RWPE1 (cell line): ENCODE results near the gene GRIN2A.

Experiments
- CTCF ChIA-PET: fragments of 350-600 bp; sonication (Branson Sonifier 250); formaldehyde crosslinking; extraction: SDS; loops from one replicate; lab custom pipeline; 2021; lab: Yijun Ruan, JAX
- POLR2A ChIA-PET: fragments of 400-600 bp; formaldehyde crosslinking; extraction: SDS; loops from one replicate; lab custom pipeline; 2020; ENCODE audit warnings: antibody characterized with exemption; ENCODE audit not compliant: low non-redundant PET; lab: Yijun Ruan, JAX
- DNase-seq: peaks from one replicate; pipeline ENCODE4 v3.0.0; 2012; ENCODE audit warnings: low spot score
- H3K27ac ChIP-seq: fragments of 450-650 bp; 2 replicates; pipeline ENCODE4 v1.5.1; 2017
- CTCF ChIP-seq: fragments of 450-650 bp; conservative IDR thresholded peaks from 2 replicates; pipeline ENCODE4 v1.5.1; 2017; ENCODE audit warnings: low read depth, mild to moderate bottlenecking

Gene GRIN2A

DNA sequence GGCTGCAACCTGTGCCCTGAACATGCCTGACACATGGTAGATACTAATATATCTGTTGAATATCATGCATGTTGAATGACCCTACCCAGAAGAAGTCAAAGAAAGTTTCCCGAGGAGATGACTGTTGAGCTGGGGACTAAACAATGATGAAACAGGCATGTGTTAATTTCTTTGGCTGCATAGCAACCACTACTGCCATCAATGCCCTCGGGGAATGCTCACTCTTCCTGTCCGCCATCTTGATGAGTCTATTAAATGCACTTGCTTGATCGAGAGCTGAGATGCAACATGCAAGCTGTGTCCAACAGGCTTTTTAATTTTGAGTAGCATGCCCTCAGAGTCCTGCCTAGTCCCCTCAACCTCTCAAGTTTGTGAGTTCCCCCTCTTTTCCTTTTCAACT lies 31.3 kb downstream of the GRIN2A start:
- DNase-seq, result no peak
- no peak for TF ChIP-seq CTCF
- H3K27ac ChIP-seq, result no peak overlapping the region
- POLR2A ChIA-PET, result no interaction called here
- CTCF ChIA-PET, result no interaction called here

DNA sequence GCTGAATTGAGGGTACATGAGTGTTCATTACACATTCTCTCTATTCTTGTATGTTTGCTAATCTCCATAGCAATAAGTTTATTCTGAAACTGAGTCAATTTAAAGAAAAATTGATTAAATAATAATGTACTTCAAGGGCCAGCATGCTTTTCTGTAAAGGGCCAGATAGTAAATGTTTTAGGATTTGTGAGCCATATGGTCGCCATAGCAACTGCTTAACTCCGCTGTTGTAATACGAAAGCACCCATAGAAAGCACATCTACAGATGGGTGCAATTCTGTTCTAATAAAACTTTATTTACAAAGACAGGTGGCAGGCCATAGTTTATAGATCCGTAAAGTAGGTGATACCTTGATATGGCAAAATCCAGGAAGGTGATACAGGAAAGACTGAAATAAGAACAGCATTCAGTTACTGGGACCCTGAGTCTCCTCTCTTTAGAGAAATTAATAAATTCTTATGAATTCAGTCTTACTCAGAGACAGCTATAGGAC lies 36.6 kb downstream of the GRIN2A start:
- POLR2A ChIA-PET, result no interaction called here
- CTCF ChIA-PET, result no interaction called here

GRCh38 chr16:10141671-10142070 lies 40.6 kb downstream of the GRIN2A start:
- DNase-seq, result no peak
- TF ChIP-seq CTCF, result no peak
- no peak overlapping the region for H3K27ac ChIP-seq
- ChIA-PET POLR2A (no interaction called here), CTCF (no interaction called here)

More for the DNA sequence above, 36.6 kb downstream of the GRIN2A start:
- no peak overlapping the region for H3K27ac ChIP-seq
- TF ChIP-seq CTCF, result no peak
- DNase-seq, result no peak

- POLR2A ChIA-PET, result no interaction called here
- H3K27ac ChIP-seq, result no peak overlapping the region
- TF ChIP-seq CTCF, result no peak
- no peak for DNase-seq
- CTCF ChIA-PET, result no interaction called here
These were observed 43.3 kb downstream of the GRIN2A start for GRCh38 chr16:10138881-10139280.

DNA sequence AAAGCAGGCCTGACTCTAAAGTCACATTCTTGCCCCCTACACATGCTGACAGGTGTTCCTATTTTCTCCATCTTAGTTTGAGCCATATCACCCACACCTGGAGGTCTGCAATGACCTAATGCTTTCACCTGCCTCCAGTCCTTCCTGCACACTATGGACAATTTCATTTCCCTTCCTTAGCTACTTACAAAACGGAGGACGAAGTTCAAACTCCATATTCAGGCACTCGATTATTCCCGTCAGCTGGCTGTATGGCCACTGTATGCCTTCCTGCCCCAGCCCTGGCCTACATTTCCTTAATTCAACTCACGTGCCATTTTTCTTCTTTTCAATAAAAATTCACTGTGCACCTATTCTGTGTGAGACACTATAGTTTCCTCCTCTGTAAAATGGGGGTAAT lies 44.9 kb downstream of the GRIN2A start:
- ChIA-PET CTCF (no interaction called here), POLR2A (no interaction called here)
- TF ChIP-seq CTCF, result no peak
- no peak overlapping the region for H3K27ac ChIP-seq
- no peak for DNase-seq

- POLR2A ChIA-PET, result no interaction called here
- H3K27ac ChIP-seq, result no peak overlapping the region
- TF ChIP-seq CTCF, result no peak
- DNase-seq, result no peak
- CTCF ChIA-PET, result no interaction called here
These were observed 45.3 kb downstream of the GRIN2A start for GRCh38 chr16:10136916-10137315.
